H9 (cell line): Measurements from ENCODE around the gene DUSP16. TPM values are rescaled to one million over a fixed set of nuclear protein-coding genes. Genes with fewer than 3 reads are reported as not detected.
A peak's percentile ranks its signal among the peaks of the same experiment; 100 is the strongest.

Experiments
- DNase-seq: peaks from one replicate; pipeline ENCODE4 v3.0.0-alpha.2; 2017
- H2AFZ ChIP-seq: one replicate; pipeline ENCODE4 v1.6.1; 2013; ENCODE audit warnings: mild to moderate bottlenecking, low read length, control low read depth, moderate library complexity
- H2AK5ac ChIP-seq: 2 replicates; pipeline ENCODE4 v1.6.1; 2013; ENCODE audit warnings: low read length, control low read depth, mixed read lengths; ENCODE audit not compliant: insufficient read length
- H2BK120ac ChIP-seq: one replicate; pipeline ENCODE4 v1.6.1; 2013; ENCODE audit warnings: low read depth, mild to moderate bottlenecking, low read length, control low read depth, inconsistent platforms; ENCODE audit not compliant: poor library complexity, severe bottlenecking
- H2BK12ac ChIP-seq: 2 replicates; pipeline ENCODE4 v1.6.1; 2013; ENCODE audit warnings: low read length, control low read depth, mixed read lengths, low read depth; ENCODE audit not compliant: insufficient read length
- H2BK15ac ChIP-seq: 2 replicates; pipeline ENCODE4 v1.6.1; 2013; ENCODE audit warnings: low read depth, low read length, control low read depth
- H2BK20ac ChIP-seq: one replicate; pipeline ENCODE4 v1.6.1; 2013; ENCODE audit warnings: low read depth, mild to moderate bottlenecking, low read length, control low read depth, inconsistent platforms; ENCODE audit not compliant: poor library complexity, severe bottlenecking
- H2BK5ac ChIP-seq: 2 replicates; pipeline ENCODE4 v1.6.1; 2013; ENCODE audit warnings: low read length, control low read depth, mixed read lengths; ENCODE audit not compliant: insufficient read length
- H3K14ac ChIP-seq: 2 replicates; pipeline ENCODE4 v1.6.1; 2013; ENCODE audit warnings: low read length, control low read depth; ENCODE audit not compliant: insufficient read depth
- H3K18ac ChIP-seq: 2 replicates; pipeline ENCODE4 v1.6.1; 2013; ENCODE audit warnings: low read depth, mild to moderate bottlenecking, mixed read lengths, low read length, control low read depth; ENCODE audit not compliant: insufficient read length
- H3K23ac ChIP-seq: 2 replicates; pipeline ENCODE4 v1.6.1; 2013; ENCODE audit warnings: low read length, control low read depth, mixed read lengths, low read depth; ENCODE audit not compliant: insufficient read length
- H3K23me2 ChIP-seq: 2 replicates; pipeline ENCODE4 v1.6.1; 2013; ENCODE audit warnings: low read depth, mild to moderate bottlenecking, mixed read lengths, low read length, control low read depth; ENCODE audit not compliant: insufficient read length, poor library complexity, severe bottlenecking
- H3K27ac ChIP-seq: 2 replicates; pipeline ENCODE4 v1.5.1; 2013; ENCODE audit warnings: low read length, control low read depth, mixed read lengths, low read depth; ENCODE audit not compliant: insufficient read length
- H3K27me3 ChIP-seq: 2 replicates; pipeline ENCODE4 v1.6.1; 2013; ENCODE audit warnings: low read length, control low read depth, inconsistent platforms; ENCODE audit not compliant: insufficient read depth
- H3K4ac ChIP-seq: 2 replicates; pipeline ENCODE4 v1.6.1; 2013; ENCODE audit warnings: low read depth, mild to moderate bottlenecking, control low read depth, inconsistent platforms, low read length, moderate library complexity
- H3K4me1 ChIP-seq: 2 replicates; pipeline ENCODE4 v1.6.1; 2013; ENCODE audit warnings: low read length, control low read depth, inconsistent platforms; ENCODE audit not compliant: insufficient read depth
- H3K4me2 ChIP-seq: 2 replicates; pipeline ENCODE4 v1.6.1; 2013; ENCODE audit warnings: low read length, control low read depth, mixed read lengths; ENCODE audit not compliant: insufficient read length, insufficient read depth
- H3K56ac ChIP-seq: 2 replicates; pipeline ENCODE4 v1.6.1; 2013; ENCODE audit warnings: low read depth, mild to moderate bottlenecking, mixed read lengths, low read length, control low read depth; ENCODE audit not compliant: insufficient read length
- H3K79me1 ChIP-seq: 2 replicates; pipeline ENCODE4 v1.6.1; 2013; ENCODE audit warnings: low read depth, mild to moderate bottlenecking, moderate library complexity, low read length, control low read depth, inconsistent platforms; ENCODE audit not compliant: insufficient read depth, poor library complexity, severe bottlenecking
- H3K79me2 ChIP-seq: 2 replicates; pipeline ENCODE4 v1.6.1; 2013; ENCODE audit warnings: low read length, control low read depth, inconsistent platforms; ENCODE audit not compliant: insufficient read depth
- H3K9ac ChIP-seq: 2 replicates; pipeline ENCODE4 v1.6.1; 2013; ENCODE audit warnings: low read length, control low read depth, mixed read lengths; ENCODE audit not compliant: insufficient read length; ENCODE audit errors: extremely low read depth
- H3K9me3 ChIP-seq: one replicate; pipeline ENCODE4 v1.6.1; 2013; ENCODE audit warnings: low read depth, low read length, inconsistent platforms; ENCODE audit not compliant: control insufficient read depth
- H3T11ph ChIP-seq: one replicate; pipeline ENCODE4 v1.6.1; 2013; ENCODE audit warnings: mild to moderate bottlenecking, low read length, control low read depth, inconsistent platforms
- H4K20me1 ChIP-seq: one replicate; pipeline ENCODE4 v1.6.1; 2013; ENCODE audit not compliant: control insufficient read depth, insufficient read length, insufficient read depth
- H4K5ac ChIP-seq: 2 replicates; pipeline ENCODE4 v1.6.1; 2013; ENCODE audit warnings: low read depth, mild to moderate bottlenecking, mixed read lengths, low read length, control low read depth; ENCODE audit not compliant: insufficient read length
- H4K8ac ChIP-seq: replicated peaks from 2 replicates; pipeline ENCODE4 v1.6.1; 2013; ENCODE audit warnings: low read length, control low read depth, mixed read lengths, low read depth; ENCODE audit not compliant: insufficient read length
- H4K91ac ChIP-seq: 2 replicates; pipeline ENCODE4 v1.6.1; 2013; ENCODE audit warnings: low read depth, mild to moderate bottlenecking, moderate library complexity, mixed read lengths, low read length, control low read depth; ENCODE audit not compliant: insufficient read length
- H3K27ac Mint-ChIP-seq, 3 experiments: 2 replicates in 2 of 3; 3 replicates in 1 of 3; pipeline ENCODE4 v1.8.0; 2020 to 2021; ENCODE audit warnings: mixed read lengths in 3 of 3, mild to moderate bottlenecking in 1 of 3, moderate library complexity in 1 of 3
- H3K27me3 Mint-ChIP-seq: 2 replicates; pipeline ENCODE4 v1.8.0; 2021; ENCODE audit warnings: low read depth, mild to moderate bottlenecking, moderate library complexity, mixed read lengths
- H3K36me3 Mint-ChIP-seq, 3 experiments: 2 replicates in 2 of 3; 3 replicates in 1 of 3; pipeline ENCODE4 v1.8.0; 2020 to 2021; ENCODE audit warnings: low read depth in 3 of 3, mixed read lengths in 3 of 3; ENCODE audit not compliant: insufficient read depth in 1 of 3
- H3K4me1 Mint-ChIP-seq, 2 experiments: 2 replicates each; pipeline ENCODE4 v1.8.0; 2020; ENCODE audit warnings: mixed read lengths in 2 of 2
- H3K4me3 Mint-ChIP-seq, 2 experiments: 2 replicates in 1 of 2; 3 replicates in 1 of 2; pipeline ENCODE4 v1.8.0; 2020 to 2021; ENCODE audit warnings: mild to moderate bottlenecking in 2 of 2, mixed read lengths in 2 of 2, moderate library complexity in 1 of 2
- H3K9me3 Mint-ChIP-seq, 2 experiments: 2 replicates in 1 of 2; 3 replicates in 1 of 2; pipeline ENCODE4 v1.8.0; 2020; ENCODE audit warnings: mild to moderate bottlenecking in 2 of 2, mixed read lengths in 2 of 2, moderate library complexity in 1 of 2
- WGBS: extraction: QIAGEN DNeasy Blood & Tissue Kit; methylation state at CpG from one replicate; pipeline ENCODE4 v1.1.7; 2013; ENCODE audit warnings: missing lambda C conversion rate, low lambda C conversion rate, mixed read lengths; ENCODE audit not compliant: insufficient read length; ENCODE audit errors: extremely low coverage; 5-methylcytosine and 5-hydroxymethylcytosine counted together
- total RNA-seq: library from RNA; stranded (reverse); gene quantifications from 2 replicates; pipeline ENCODE4 v1.2.1, GENCODE V29; 2021
- TF ChIP-seq, protein P1 (sequence below): fragments of 200-600 bp; sonication (generic); conservative IDR thresholded peaks from 3 replicates; pipeline ENCODE4 v1.8.0; 2021; ENCODE audit warnings: antibody characterized with exemption, mild to moderate bottlenecking

DUSP16 gene
- total RNA-seq, 1 experiment from 2014 or later = 64.0 TPM

DNA sequence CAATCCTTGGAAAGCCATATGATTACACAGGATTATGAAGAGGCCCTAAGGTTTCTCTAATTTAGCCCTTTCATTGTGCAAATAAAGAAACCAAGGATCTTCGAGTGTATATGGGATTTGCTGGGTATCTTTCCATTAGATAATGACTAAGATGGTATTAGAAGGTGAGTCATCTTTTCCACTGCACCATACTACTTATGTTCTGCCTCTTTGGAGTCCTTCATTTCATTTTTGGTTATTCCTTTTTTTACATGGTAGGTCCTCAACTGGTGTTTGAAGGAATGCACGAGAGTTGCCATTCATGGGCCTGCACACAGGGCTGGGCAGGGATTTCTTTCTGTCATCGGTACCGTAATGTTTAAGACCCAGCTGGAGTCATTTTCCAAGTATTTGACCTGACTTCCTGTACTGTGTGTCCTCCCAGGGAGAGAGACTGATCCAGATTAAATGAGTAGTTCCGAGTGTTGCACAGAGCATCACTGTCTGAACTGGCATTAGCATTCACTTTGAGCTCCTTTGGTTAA lies 120.1 kb downstream of the DUSP16 start:
- Mint-ChIP-seq H3K27ac (peak overlapping the region in 1 of 3 experiments; percentile 13; a peak in 1 of 7 replicates), H3K27me3 (no peaks in the 10 kb centered on the region), H3K4me3 (no peak overlapping the region), H3K36me3 (no peaks in the 10 kb centered on the region), H3K9me3 (no peaks in the 10 kb centered on the region), H3K4me1 (peaks cover 13 to 15% of the 10 kb centered on the region in 2 experiments)
- H3K4me2 ChIP-seq = no peak overlapping the region
- H3K27me3 ChIP-seq = no peaks in the 10 kb centered on the region
- WGBS = no CpG with 5 or more reads among the region's 5 CpGs
- H4K8ac ChIP-seq = no peak overlapping the region
- no peaks in the 10 kb centered on the region for H3K79me1 ChIP-seq
- no peaks in the 10 kb centered on the region for H3K9me3 ChIP-seq
- H3K23ac ChIP-seq = no peak overlapping the region
- H3K18ac ChIP-seq = no peak overlapping the region
- no peak overlapping the region for H2BK20ac ChIP-seq
- H4K20me1 ChIP-seq = no peaks in the 10 kb centered on the region
- no peak overlapping the region for H4K91ac ChIP-seq
- H2BK5ac ChIP-seq = no peak overlapping the region
- no peak overlapping the region for H3K56ac ChIP-seq
- H2BK12ac ChIP-seq = no peak overlapping the region
- H3K14ac ChIP-seq = no peak overlapping the region
- DNase-seq = no peak
- no peak overlapping the region for H3K9ac ChIP-seq
- no peak overlapping the region for H4K5ac ChIP-seq
- no peak overlapping the region for H2BK15ac ChIP-seq
- no peak overlapping the region for H3K27ac ChIP-seq
- no peaks in the 10 kb centered on the region for H3K23me2 ChIP-seq
- no peaks in the 10 kb centered on the region for H3K4me1 ChIP-seq
- H2AK5ac ChIP-seq = no peak overlapping the region
- TF ChIP-seq, protein P1, sequence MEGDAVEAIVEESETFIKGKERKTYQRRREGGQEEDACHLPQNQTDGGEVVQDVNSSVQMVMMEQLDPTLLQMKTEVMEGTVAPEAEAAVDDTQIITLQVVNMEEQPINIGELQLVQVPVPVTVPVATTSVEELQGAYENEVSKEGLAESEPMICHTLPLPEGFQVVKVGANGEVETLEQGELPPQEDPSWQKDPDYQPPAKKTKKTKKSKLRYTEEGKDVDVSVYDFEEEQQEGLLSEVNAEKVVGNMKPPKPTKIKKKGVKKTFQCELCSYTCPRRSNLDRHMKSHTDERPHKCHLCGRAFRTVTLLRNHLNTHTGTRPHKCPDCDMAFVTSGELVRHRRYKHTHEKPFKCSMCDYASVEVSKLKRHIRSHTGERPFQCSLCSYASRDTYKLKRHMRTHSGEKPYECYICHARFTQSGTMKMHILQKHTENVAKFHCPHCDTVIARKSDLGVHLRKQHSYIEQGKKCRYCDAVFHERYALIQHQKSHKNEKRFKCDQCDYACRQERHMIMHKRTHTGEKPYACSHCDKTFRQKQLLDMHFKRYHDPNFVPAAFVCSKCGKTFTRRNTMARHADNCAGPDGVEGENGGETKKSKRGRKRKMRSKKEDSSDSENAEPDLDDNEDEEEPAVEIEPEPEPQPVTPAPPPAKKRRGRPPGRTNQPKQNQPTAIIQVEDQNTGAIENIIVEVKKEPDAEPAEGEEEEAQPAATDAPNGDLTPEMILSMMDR = no peak
- H2BK120ac ChIP-seq = no peak overlapping the region
- H2AFZ ChIP-seq = no peak overlapping the region
- no peaks in the 10 kb centered on the region for H3K79me2 ChIP-seq
- no peak overlapping the region for H3T11ph ChIP-seq
- H3K4ac ChIP-seq = no peak overlapping the region
